Ishikawa (cell line): ENCODE results near the gene ENOX1.

Source experiments
- CREB1 ChIP-seq: IDR thresholded peaks from 2 replicates; pipeline ENCODE4 v1.6.1; 2012; ENCODE audit warnings: low read depth
- REST ChIP-seq: IDR thresholded peaks from 2 replicates; pipeline ENCODE4 v1.6.1; 2012; ENCODE audit warnings: low read depth, mild to moderate bottlenecking
- TAF1 ChIP-seq: IDR thresholded peaks from 2 replicates; pipeline ENCODE4 v1.6.1; 2012; ENCODE audit warnings: low read depth, mild to moderate bottlenecking

GRCh38 chr13:43727856-43728255 is 58.9 kb downstream of the ENOX1 start:
- TF ChIP-seq TAF1 (no peak), CREB1 (no peak), REST (no peak)
